Measurements from ENCODE around the gene CRYBA2. TPM values are rescaled to one million over a fixed set of nuclear protein-coding genes. Genes with fewer than 3 reads are reported as not detected.

CRYBA2 gene
- total and polyA plus RNA-seq, 9 of the 15 experiments (the other 6 are each of a cell fraction or from before 2014, with no cell fraction given): 0.11 to 1.8 (median 0.62) TPM; not detected in 5

DNA sequence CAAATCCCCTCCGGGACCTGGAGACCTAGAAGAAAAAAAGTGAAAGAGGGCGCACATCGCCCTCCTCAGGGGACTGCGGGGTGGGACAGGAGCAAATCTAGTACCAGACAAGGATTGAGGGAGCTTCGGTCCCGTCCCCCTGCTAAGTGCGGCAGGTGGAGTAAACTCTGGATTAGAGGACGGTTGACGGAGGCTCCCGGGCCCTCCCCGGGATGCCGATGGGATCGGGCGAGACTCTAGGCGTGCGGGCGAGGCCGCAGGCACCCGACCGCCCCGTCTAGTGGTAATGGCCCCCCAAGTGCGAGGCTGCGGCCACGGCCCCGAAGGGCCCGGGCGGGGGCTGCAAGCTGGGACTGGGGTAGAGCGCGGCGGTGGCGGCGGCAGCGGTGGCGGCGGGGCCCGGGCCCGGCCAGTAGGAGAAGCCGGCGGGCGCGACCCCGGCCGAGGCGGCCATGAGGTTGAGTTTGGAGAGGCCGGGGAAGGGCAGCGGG lies 11.8 kb downstream of the CRYBA2 start:
- Histone ChIP-seq H3K27me3 (ENCODE audit: control insufficient read depth in 2 of 2, insufficient read depth in 2 of 2, low read length in 2 of 2) (peaks cover 0 to 20% of the 10 kb centered on the region in 2 experiments; a peak in 2 of 5 replicates), H3K9me1 (ENCODE audit: control insufficient read depth, insufficient read depth, low read length) (no peaks in the 10 kb centered on the region), H3K9ac (ENCODE audit: insufficient read depth in 1 of 2, low read depth in 2 of 2, low read length in 2 of 2) (no peak overlapping the region), H3K79me2 (ENCODE audit: control insufficient read depth, insufficient read depth, low read length) (no peaks in the 10 kb centered on the region), H3K9me3 (replicated peaks; ENCODE audit: control insufficient read depth, insufficient read depth, low read depth, low read length) (no peaks in the 10 kb centered on the region), H3K36me3 (ENCODE audit: control insufficient read depth, insufficient read depth, low read length) (no peaks in the 10 kb centered on the region), H3K4me1 (replicated peaks in 1 of 2; ENCODE audit: control insufficient read depth in 2 of 2, insufficient read depth in 2 of 2, low read length in 2 of 2) (peaks cover 3 to 23% of the 10 kb centered on the region in 2 experiments; a peak in 3 of 5 replicates), H3K4me3 (no peak overlapping the region), H3K4me2 (ENCODE audit: insufficient read depth, low read length) (no peak overlapping the region), H2AFZ (ENCODE audit: low read depth, low read length) (no peak overlapping the region), H3K27ac (ENCODE audit: extremely low read depth, low read depth, low read length) (no peak overlapping the region), H4K20me1 (replicated peaks; ENCODE audit: control insufficient read depth, insufficient read depth, low read length) (no peaks in the 10 kb centered on the region)
- DNase-seq (ENCODE audit: extremely low read depth in 1 of 4, low spot score in 3 of 4) (no peak), FAIRE-seq (no peak), ATAC-seq (no peak)
- WGBS (ENCODE audit: insufficient coverage, low coverage, missing lambda C conversion rate): 70% methylated on average over 9 of the region's 46 CpGs
- intact Hi-C loops (cut with micrococcal nuclease) (no loop called here), in situ Hi-C loops (cut with MboI) (no loop called here)
- ChIA-PET POLR2A (no interaction called here), CTCF (ENCODE audit: low intra/inter-chr PET ratio) (no interaction called here)
- TF ChIP-seq FOXJ2 (tag; IDR thresholded peaks at IDR 0.05): no peak
- no TSS peak for BruUV-seq (replicated peaks)

DNA sequence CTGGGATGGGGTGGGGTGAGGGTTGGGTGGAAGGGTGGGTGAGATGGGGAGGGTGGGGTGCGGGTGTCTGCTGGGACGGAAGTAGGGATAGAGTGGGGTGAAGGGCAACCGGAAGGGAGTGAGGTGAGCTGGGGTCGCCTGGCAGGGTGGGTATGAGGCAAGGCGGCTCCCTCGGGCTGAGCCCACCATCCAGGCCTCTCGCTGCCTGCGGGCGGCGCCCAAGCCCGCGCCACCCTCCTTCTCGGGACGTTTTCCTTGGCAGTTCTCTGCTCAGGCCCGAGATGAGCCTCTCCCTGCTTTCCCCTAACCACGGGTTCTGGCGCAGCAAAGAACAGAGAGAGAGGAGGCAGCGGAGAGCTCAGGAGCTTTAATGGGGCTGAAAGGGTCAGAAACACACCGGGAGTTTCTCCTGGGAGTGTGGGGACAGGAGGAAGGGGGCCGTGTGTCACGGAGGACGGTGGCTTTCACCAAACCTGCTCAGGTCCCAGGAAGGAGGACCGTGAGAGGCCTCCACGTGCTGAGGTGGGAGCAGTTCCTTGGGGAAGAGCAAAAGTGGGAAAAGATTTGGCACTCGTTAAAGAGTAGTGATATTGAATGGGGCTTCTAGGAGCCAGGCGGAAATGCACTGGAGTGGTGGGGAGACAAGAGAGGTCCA lies 12.4 kb downstream of the CRYBA2 start:
- intact Hi-C loops (cut with micrococcal nuclease): no loop called here
- Histone ChIP-seq H3K9me3 (replicated peaks; ENCODE audit: control insufficient read depth, insufficient read depth, low read depth, low read length) (no peaks in the 10 kb centered on the region), H3K79me2 (ENCODE audit: control insufficient read depth, insufficient read depth, low read length) (no peaks in the 10 kb centered on the region), H2AFZ (ENCODE audit: low read depth, low read length) (no peak overlapping the region), H3K4me3 (no peak overlapping the region), H3K36me3 (ENCODE audit: control insufficient read depth, insufficient read depth, low read length) (no peaks in the 10 kb centered on the region), H3K4me2 (ENCODE audit: insufficient read depth, low read length) (no peak overlapping the region), H4K20me1 (replicated peaks; ENCODE audit: control insufficient read depth, insufficient read depth, low read length) (no peaks in the 10 kb centered on the region), H3K9me1 (ENCODE audit: control insufficient read depth, insufficient read depth, low read length) (no peaks in the 10 kb centered on the region), H3K27ac (ENCODE audit: extremely low read depth, low read depth, low read length) (no peak overlapping the region), H3K4me1 (replicated peaks in 1 of 2; ENCODE audit: control insufficient read depth in 2 of 2, insufficient read depth in 2 of 2, low read length in 2 of 2) (peaks cover under 1 to 23% of the 10 kb centered on the region in 2 experiments; a peak in 3 of 5 replicates), H3K9ac (ENCODE audit: insufficient read depth in 1 of 2, low read depth in 2 of 2, low read length in 2 of 2) (no peak overlapping the region), H3K27me3 (ENCODE audit: control insufficient read depth in 2 of 2, insufficient read depth in 2 of 2, low read length in 2 of 2) (peaks cover 0 to 16% of the 10 kb centered on the region in 2 experiments; a peak in 2 of 5 replicates)
- no TSS peak for BruUV-seq (replicated peaks)
- ATAC-seq (no peak), DNase-seq (ENCODE audit: extremely low read depth in 1 of 4, low spot score in 3 of 4) (no peak), FAIRE-seq (no peak)
- 21% methylated on average over 13 of the region's 26 CpGs for WGBS (ENCODE audit: insufficient coverage, low coverage, missing lambda C conversion rate)
- in situ Hi-C loops (cut with MboI): no loop called here
- TF ChIP-seq JUND (IDR thresholded peaks at IDR 0.05; ENCODE audit: borderline replicate concordance, low read depth, low read length) (no peak), JUND (tag; IDR thresholded peaks at IDR 0.05; ENCODE audit: borderline replicate concordance, low read depth, low read length) (no peak), PURB (CRISPR knock-in tag; IDR thresholded peaks at IDR 0.05; ENCODE audit: low read depth) (no peak), ASH1L (IDR thresholded peaks at IDR 0.05; ENCODE audit: borderline replicate concordance, low read depth, partially characterized antibody) (no peak)
- POLR2A ChIA-PET: interaction anchor here (0.6 kb wide), 1 partner anchor 97 kb away, joined by 3 read pairs; no protein-coding TSS in a partner anchor
- CTCF ChIA-PET (ENCODE audit: low intra/inter-chr PET ratio): interaction anchor here (0.6 to 1.4 kb wide), 3 partner anchors 19 to 103 kb away, joined by 3 to 4 read pairs (median 4); no protein-coding TSS in a partner anchor

All from K562 (cell line).